Measurements from ENCODE around the gene ATP8A1.

ATP8A1 gene

DNA sequence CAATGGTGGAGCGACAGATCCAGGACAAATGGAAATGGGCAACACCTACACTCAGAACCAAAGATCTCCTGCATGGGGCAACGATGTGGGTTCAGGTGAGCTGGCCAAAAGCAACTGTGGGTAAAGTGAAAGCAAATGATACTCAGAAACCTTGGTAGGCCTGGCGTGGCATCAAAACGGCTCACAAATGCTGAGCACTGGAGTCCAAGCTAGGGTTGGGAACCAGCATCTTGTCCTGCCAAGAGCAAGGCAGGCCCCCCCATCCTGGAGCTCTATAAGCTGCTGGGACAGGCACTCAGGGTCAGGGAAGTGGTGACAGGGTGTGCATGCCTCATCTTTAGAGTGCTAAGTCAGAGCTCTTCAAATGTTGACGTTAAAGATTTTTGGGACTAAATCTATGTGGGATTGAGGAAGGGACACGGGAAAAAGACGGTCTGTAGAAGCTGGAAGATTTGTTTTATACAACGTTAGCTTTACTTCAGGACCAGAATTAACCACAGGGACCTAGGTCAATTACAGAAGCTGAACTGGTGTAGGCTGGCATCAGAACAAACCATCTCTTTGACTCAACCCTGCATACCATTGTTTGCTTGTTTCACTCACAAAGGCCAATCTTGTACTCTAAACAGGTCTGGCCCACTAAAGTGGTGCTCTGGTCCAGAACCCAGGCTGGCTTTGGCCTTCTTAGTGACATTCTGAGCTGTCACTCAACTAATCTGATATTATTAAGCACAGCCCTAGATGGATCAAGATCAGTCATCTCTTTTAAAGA lies 10.7 kb downstream of the ATP8A1 start:
- Histone ChIP-seq H3K9ac (ENCODE audit: low read depth, low read length) (no peak overlapping the region), H3K9me3 (replicated peaks; ENCODE audit: low read length) (no peaks in the 10 kb centered on the region), H3K27me3 (ENCODE audit: control insufficient read depth, insufficient read depth, low read length) (peaks cover 14% of the 10 kb centered on the region), H3K4me2 (ENCODE audit: low read length) (no peak overlapping the region), H3K4me1 (ENCODE audit: control insufficient read depth, insufficient read depth, low read length) (no peaks in the 10 kb centered on the region), H3K4me3 (ENCODE audit: low read length) (no peak overlapping the region), H3K36me3 (ENCODE audit: insufficient read depth, low read length) (no peaks in the 10 kb centered on the region)

DNA sequence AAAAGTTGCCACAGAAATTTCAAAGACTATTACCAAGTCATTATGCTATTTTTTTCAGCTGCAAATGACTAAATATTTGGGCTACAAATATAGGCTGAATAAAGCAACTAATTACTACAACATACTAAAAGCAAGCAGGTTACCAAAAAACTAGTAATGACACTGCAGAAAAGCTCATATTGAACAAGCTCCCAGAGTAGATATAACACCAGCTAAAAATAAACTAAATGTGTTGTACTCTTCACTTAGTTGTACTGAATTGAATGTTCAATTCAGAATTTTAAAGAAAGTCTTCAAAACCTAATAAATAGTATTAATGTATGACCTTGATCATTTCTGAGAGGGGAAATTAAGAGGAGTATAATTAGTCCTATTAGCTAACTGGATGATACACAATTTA lies 12.0 kb downstream of the ATP8A1 start:
- Histone ChIP-seq H3K9ac (ENCODE audit: low read depth, low read length) (no peak overlapping the region), H3K36me3 (ENCODE audit: insufficient read depth, low read length) (no peaks in the 10 kb centered on the region), H3K9me3 (replicated peaks; ENCODE audit: low read length) (no peaks in the 10 kb centered on the region), H3K4me2 (ENCODE audit: low read length) (no peak overlapping the region), H3K4me3 (ENCODE audit: low read length) (no peak overlapping the region), H3K27me3 (ENCODE audit: control insufficient read depth, insufficient read depth, low read length) (peaks cover 4% of the 10 kb centered on the region), H3K4me1 (ENCODE audit: control insufficient read depth, insufficient read depth, low read length) (no peaks in the 10 kb centered on the region)

- H3K9ac ChIP-seq (ENCODE audit: low read depth, low read length): no peak overlapping the region
Observed at GRCh38 chr4:42643685-42644084, 13.2 kb downstream of the ATP8A1 start.

DNA sequence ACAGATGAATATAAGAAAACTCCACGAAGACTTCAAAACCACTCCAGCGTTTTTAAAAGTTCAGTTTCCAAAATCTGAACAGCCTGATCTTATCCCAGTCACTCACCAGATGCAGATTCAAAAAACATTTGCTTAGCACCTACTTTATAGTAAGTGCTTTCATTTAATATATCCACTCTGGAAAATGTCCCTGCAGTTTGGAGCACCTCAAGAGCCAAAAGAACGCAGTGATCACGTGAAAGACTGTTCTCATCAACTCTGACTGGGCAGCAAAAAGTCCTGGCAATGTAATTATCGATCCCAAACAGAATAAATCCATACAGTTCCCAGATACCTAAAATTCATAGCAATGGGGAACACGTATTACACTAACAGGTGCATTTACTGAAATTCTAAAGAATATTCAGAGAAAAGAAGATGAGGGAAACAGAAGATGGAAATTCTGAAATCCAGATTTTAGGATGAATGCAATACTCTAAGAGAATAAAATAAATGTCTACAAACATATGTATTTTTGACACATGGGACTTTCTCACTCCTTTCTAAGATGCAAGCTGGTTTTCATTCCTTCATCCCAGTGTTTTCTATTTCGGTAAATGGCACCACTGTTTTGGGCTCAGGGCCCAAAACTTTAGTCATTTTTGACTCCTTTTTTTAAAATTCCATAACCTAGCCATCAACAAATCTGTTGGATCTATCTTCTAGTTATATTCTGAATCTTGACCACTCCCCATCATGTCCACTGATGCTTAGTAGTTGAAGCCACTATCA lies 13.9 kb downstream of the ATP8A1 start:
- no peaks in the 10 kb centered on the region for H3K27me3 ChIP-seq (ENCODE audit: control insufficient read depth, insufficient read depth, low read length)
- H3K4me3 ChIP-seq (ENCODE audit: low read length): no peak overlapping the region
- H3K9ac ChIP-seq (ENCODE audit: low read depth, low read length): no peak overlapping the region
- H3K9me3 ChIP-seq (replicated peaks; ENCODE audit: low read length): no peaks in the 10 kb centered on the region
- no peak overlapping the region for H3K4me2 ChIP-seq (ENCODE audit: low read length)
- H3K36me3 ChIP-seq (ENCODE audit: insufficient read depth, low read length): no peaks in the 10 kb centered on the region
- H3K4me1 ChIP-seq (ENCODE audit: control insufficient read depth, insufficient read depth, low read length): no peaks in the 10 kb centered on the region

More at GRCh38 chr4:42643685-42644084, 13.2 kb downstream of the ATP8A1 start:
- no peaks in the 10 kb centered on the region for H3K36me3 ChIP-seq (ENCODE audit: insufficient read depth, low read length)
- H3K4me1 ChIP-seq (ENCODE audit: control insufficient read depth, insufficient read depth, low read length): no peaks in the 10 kb centered on the region
- no peak overlapping the region for H3K4me3 ChIP-seq (ENCODE audit: low read length)
- H3K4me2 ChIP-seq (ENCODE audit: low read length): no peak overlapping the region
- H3K9me3 ChIP-seq (replicated peaks; ENCODE audit: low read length): no peaks in the 10 kb centered on the region
- H3K27me3 ChIP-seq (ENCODE audit: control insufficient read depth, insufficient read depth, low read length): no peaks in the 10 kb centered on the region

DNA sequence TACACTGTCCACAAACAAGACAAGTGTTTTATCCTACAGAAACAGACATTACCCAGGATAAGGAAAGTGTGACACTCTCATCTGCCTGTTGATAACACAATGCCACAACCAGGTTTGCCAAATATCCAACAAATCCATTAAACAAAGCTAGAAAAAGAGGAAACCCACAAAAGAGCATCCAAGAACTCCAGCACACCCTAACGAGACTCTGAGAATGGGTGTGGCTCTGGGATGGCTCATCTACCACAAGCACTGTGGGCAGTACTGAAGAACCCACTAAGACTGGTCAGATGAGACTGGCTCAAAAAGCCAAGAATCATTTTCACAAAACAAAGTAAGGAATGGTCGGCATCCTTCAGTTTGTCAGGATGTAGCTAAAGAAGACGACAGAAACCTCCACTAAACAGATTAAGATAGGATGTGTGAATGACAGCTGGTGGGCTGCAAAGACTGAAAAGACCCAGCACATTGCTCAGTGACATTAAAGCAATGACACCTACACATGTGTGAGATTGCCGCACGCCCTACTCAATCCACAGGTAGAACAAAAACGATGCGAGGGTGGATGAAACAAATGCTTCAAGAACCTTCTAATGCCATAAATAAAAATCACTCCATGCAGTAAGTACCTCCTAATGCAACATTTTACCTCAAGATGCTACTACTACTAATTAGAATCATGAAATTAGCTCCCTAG lies 14.7 kb downstream of the ATP8A1 start:
- no peaks in the 10 kb centered on the region for H3K9me3 ChIP-seq (replicated peaks; ENCODE audit: low read length)
- no peak overlapping the region for H3K9ac ChIP-seq (ENCODE audit: low read depth, low read length)
- H3K4me1 ChIP-seq (ENCODE audit: control insufficient read depth, insufficient read depth, low read length): no peaks in the 10 kb centered on the region
- H3K4me2 ChIP-seq (ENCODE audit: low read length): no peak overlapping the region
- no peaks in the 10 kb centered on the region for H3K36me3 ChIP-seq (ENCODE audit: insufficient read depth, low read length)
- no peaks in the 10 kb centered on the region for H3K27me3 ChIP-seq (ENCODE audit: control insufficient read depth, insufficient read depth, low read length)
- H3K4me3 ChIP-seq (ENCODE audit: low read length): no peak overlapping the region

GRCh38 chr4:42641656-42642055 lies 15.2 kb downstream of the ATP8A1 start:
- Histone ChIP-seq H3K27me3 (ENCODE audit: control insufficient read depth, insufficient read depth, low read length) (no peaks in the 10 kb centered on the region), H3K9ac (ENCODE audit: low read depth, low read length) (no peak overlapping the region), H3K4me2 (ENCODE audit: low read length) (no peak overlapping the region), H3K9me3 (replicated peaks; ENCODE audit: low read length) (no peaks in the 10 kb centered on the region), H3K4me3 (ENCODE audit: low read length) (no peak overlapping the region), H3K4me1 (ENCODE audit: control insufficient read depth, insufficient read depth, low read length) (no peaks in the 10 kb centered on the region), H3K36me3 (ENCODE audit: insufficient read depth, low read length) (no peaks in the 10 kb centered on the region)

- no peaks in the 10 kb centered on the region for H3K9me3 ChIP-seq (replicated peaks; ENCODE audit: low read length)
- no peaks in the 10 kb centered on the region for H3K36me3 ChIP-seq (ENCODE audit: insufficient read depth, low read length)
- H3K9ac ChIP-seq (ENCODE audit: low read depth, low read length): no peak overlapping the region
- H3K4me1 ChIP-seq (ENCODE audit: control insufficient read depth, insufficient read depth, low read length): no peaks in the 10 kb centered on the region
- H3K27me3 ChIP-seq (ENCODE audit: control insufficient read depth, insufficient read depth, low read length): no peaks in the 10 kb centered on the region
- H3K4me3 ChIP-seq (ENCODE audit: low read length): no peak overlapping the region
- no peak overlapping the region for H3K4me2 ChIP-seq (ENCODE audit: low read length)
Observed at GRCh38 chr4:42641161-42641560, 15.7 kb downstream of the ATP8A1 start.

GRCh38 chr4:42640613-42641012 lies 16.3 kb downstream of the ATP8A1 start:
- Histone ChIP-seq H3K4me2 (ENCODE audit: low read length) (no peak overlapping the region), H3K4me3 (ENCODE audit: low read length) (no peak overlapping the region), H3K4me1 (ENCODE audit: control insufficient read depth, insufficient read depth, low read length) (no peaks in the 10 kb centered on the region), H3K36me3 (ENCODE audit: insufficient read depth, low read length) (no peaks in the 10 kb centered on the region), H3K27me3 (ENCODE audit: control insufficient read depth, insufficient read depth, low read length) (no peaks in the 10 kb centered on the region), H3K9ac (ENCODE audit: low read depth, low read length) (no peak overlapping the region), H3K9me3 (replicated peaks; ENCODE audit: low read length) (no peaks in the 10 kb centered on the region)

- H3K9me3 ChIP-seq (replicated peaks; ENCODE audit: low read length): no peaks in the 10 kb centered on the region
- H3K27me3 ChIP-seq (ENCODE audit: control insufficient read depth, insufficient read depth, low read length): no peaks in the 10 kb centered on the region
- no peaks in the 10 kb centered on the region for H3K4me1 ChIP-seq (ENCODE audit: control insufficient read depth, insufficient read depth, low read length)
- no peaks in the 10 kb centered on the region for H3K36me3 ChIP-seq (ENCODE audit: insufficient read depth, low read length)
- H3K4me2 ChIP-seq (ENCODE audit: low read length): no peak overlapping the region
- no peak overlapping the region for H3K9ac ChIP-seq (ENCODE audit: low read depth, low read length)
- no peak overlapping the region for H3K4me3 ChIP-seq (ENCODE audit: low read length)
Observed at GRCh38 chr4:42638993-42639392, 17.9 kb downstream of the ATP8A1 start.

DNA sequence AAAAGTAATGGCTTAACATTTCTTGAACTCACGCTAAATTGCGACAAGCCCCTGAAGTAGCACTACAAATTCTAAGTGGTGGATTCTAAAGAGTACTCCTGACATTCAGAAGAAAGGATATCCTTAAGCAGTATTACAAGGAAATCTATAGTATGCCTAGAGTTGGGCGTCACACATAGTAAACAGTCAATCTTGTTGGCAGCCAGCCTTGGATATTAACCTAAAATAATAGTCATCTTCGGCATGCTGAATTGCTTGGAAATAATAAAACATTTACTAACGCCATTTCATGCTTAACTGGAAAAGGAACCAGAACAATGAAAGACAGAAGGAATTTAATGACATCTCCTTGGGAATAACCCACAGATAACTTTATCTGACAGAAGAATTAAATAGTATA lies 18.6 kb downstream of the ATP8A1 start:
- Histone ChIP-seq H3K4me1 (ENCODE audit: control insufficient read depth, insufficient read depth, low read length) (no peaks in the 10 kb centered on the region), H3K4me3 (ENCODE audit: low read length) (no peak overlapping the region), H3K9ac (ENCODE audit: low read depth, low read length) (no peak overlapping the region), H3K4me2 (ENCODE audit: low read length) (no peak overlapping the region), H3K27me3 (ENCODE audit: control insufficient read depth, insufficient read depth, low read length) (no peaks in the 10 kb centered on the region), H3K36me3 (ENCODE audit: insufficient read depth, low read length) (no peaks in the 10 kb centered on the region), H3K9me3 (replicated peaks; ENCODE audit: low read length) (no peaks in the 10 kb centered on the region)

GRCh38 chr4:42637867-42638266 lies 19.0 kb downstream of the ATP8A1 start:
- Histone ChIP-seq H3K4me2 (ENCODE audit: low read length) (no peak overlapping the region), H3K9me3 (replicated peaks; ENCODE audit: low read length) (no peaks in the 10 kb centered on the region), H3K4me1 (ENCODE audit: control insufficient read depth, insufficient read depth, low read length) (no peaks in the 10 kb centered on the region), H3K36me3 (ENCODE audit: insufficient read depth, low read length) (no peaks in the 10 kb centered on the region), H3K9ac (ENCODE audit: low read depth, low read length) (no peak overlapping the region), H3K4me3 (ENCODE audit: low read length) (no peak overlapping the region), H3K27me3 (ENCODE audit: control insufficient read depth, insufficient read depth, low read length) (no peaks in the 10 kb centered on the region)

Measured in skeletal muscle satellite cell (primary cell).